GM19351 (cell line): ENCODE results near the gene SLC5A3.

Experiments
- ATAC-seq: cut with Tn5 transposase; IDR thresholded peaks from one replicate; pipeline ENCODE4 v1.9.1; 2021; ENCODE audit warnings: mild to moderate bottlenecking, moderate library complexity; ENCODE audit not compliant: unreplicated experiment

Gene SLC5A3

DNA sequence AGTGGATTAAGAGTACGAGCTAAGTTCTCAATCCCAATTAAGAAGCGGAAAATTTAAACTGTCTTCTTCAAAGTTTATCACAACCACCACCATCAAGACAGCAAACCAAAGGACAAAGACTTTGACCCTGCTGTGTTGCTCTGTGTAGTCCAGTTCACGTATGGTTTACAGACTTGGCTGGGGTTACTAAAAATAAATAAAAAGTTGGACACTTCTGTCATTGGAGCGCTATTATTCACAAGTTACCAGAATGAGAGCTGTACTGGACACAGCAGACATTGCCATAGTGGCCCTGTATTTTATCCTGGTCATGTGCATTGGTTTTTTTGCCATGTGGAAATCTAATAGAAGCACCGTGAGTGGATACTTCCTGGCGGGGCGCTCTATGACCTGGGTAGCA is 21.6 kb downstream of the SLC5A3 start:
- no peak for ATAC-seq

DNA sequence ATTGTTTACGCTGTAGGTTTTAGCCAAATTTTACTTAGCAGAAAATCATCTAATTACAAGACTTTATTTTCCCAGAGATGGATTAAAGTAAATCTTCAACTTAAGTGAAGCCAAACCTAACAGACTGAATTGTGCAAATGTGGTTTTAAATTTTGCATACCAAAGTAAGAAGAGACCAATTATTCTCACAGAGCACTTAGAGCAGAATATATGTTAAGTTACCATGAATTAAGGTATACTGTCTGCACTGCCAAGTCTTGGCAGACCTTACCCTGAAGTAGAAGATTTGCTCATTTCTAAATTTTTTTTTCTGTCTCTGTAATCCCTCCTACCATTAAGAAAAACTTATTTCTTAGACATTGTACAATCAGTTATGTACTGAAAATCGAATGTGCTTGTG is 24.1 kb downstream of the SLC5A3 start:
- no peak for ATAC-seq

DNA sequence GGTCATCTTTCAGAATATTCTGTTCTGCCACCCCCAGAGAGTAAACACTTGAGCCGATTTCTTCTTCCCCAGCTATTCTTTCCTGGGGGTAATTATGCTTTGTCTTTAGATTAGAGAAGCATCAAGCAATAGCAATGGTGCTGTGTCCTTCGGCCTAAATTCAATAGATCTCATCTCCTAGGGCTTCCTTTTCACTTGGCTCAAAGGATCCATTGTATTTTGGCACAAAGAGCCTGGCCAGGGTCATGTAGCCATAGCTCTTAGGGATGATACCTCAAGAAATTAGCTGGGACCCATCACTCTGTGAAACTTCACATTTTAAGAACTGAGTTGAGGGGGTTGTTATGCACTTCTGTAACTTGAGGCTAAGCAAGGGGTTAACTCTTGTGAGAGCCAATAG is 27.0 kb downstream of the SLC5A3 start:
- no peak for ATAC-seq

DNA sequence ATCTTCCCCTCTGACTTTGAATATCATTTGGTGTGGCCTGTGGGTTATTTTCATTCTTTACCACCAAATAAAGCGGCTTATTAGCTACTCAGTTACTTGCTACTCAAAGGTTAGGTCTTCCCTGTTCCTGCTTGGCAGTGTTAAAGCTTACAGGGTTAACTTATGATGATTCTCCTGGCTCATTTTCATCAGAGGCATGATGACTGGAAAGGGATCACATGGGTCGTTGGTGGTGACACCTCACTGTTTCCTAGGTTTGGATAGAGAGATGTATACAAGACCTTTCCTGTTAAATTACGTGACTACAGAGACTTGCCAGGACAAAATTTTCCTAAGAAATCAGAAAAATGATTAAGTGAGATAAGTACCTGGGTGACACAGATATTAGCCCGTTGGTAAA is 27.4 kb downstream of the SLC5A3 start:
- no peak for ATAC-seq

DNA sequence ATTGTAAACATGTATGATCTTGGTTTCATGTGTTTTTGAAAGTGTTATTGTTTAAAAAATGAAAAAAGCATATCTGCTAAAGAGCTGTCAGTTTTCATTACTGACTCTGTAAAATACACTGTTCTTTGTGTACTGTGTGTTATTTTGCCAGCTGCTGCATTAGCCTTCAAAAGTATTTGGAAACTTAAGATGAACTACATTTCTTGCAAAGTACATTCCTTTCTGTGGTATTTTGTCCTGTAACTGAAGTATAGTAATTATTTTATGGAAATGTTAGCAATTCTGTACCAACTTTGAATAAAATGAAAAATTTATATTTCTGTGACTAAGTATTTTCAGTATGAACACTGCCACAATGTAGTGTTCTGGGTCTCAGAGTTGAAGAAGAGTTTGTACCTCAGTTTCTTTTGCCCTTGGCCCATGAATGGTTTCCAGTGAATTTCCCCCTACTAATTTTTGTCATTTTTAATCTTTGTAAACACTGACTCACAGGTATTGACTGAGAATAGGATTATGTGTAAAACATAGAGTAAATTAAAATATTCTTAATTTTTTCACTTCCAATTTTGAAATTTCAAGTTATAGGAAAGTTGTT is 32.7 kb downstream of the SLC5A3 start:
- ATAC-seq = no peak

DNA sequence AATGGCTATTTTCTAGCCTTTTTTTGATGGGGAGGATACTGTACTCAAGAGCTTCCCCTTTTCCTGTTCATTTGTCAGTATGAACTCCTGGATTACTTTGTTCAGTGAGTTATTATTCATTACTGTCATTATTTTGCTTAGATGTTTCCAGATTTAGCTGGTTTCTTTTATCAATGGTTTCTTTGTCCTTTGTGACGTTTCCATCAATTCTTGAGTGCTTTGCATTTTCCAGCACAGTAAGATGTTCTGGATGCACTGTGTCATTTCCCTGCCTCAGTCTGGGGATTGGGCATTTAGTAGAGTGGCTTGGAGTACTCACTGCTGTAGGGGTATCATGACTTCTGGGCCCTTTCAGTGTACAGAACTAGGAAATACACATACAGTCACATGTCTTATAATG is 34.2 kb downstream of the SLC5A3 start:
- no peak for ATAC-seq

DNA sequence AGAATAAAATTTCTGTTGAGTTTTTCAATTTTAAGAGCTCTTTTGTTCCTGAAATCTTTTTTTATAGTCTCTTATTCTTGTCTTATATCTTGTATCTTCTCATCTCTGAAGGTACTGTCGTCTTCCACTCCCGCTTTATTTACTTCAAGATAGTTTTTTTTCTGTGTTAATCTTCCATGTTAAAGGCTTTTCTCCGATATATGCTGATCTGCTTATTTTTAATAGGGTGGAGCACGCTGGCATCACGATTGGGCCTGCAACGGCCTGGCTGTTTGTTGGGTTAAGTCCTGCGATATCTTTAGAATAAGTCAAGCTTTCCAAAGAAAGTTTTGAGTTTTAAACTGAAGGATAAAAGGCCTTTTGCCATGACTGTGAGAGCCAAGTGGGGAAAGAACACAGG is 35.7 kb downstream of the SLC5A3 start:
- ATAC-seq = no peak

DNA sequence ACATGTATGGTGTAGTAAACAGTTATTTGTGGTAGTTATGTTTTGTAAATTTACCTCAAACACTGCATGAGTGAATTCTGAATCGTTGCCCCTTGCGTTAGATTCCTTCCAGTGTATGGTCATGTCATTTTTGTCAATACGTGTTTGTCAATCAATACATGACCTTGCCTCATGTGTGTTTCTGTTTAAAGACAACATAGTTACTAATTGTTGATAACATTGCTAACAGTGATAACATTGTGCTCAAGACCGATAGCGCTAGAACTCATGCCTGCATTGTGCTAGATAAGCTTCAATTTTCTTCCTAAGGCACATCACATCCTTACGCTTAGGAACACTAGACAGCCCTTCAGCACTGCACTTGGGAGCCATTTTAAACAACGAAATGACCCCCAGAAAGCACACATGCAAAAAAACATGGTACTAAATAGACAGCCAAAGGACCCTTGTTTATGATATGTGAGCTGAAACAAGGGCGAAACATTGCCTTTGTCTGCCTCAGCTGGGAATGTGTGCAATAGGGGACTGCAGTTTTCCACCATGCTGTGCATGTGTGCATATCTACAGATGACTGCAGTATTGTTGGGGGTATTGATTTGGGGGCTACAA is 37.3 kb downstream of the SLC5A3 start:
- no peak for ATAC-seq

DNA sequence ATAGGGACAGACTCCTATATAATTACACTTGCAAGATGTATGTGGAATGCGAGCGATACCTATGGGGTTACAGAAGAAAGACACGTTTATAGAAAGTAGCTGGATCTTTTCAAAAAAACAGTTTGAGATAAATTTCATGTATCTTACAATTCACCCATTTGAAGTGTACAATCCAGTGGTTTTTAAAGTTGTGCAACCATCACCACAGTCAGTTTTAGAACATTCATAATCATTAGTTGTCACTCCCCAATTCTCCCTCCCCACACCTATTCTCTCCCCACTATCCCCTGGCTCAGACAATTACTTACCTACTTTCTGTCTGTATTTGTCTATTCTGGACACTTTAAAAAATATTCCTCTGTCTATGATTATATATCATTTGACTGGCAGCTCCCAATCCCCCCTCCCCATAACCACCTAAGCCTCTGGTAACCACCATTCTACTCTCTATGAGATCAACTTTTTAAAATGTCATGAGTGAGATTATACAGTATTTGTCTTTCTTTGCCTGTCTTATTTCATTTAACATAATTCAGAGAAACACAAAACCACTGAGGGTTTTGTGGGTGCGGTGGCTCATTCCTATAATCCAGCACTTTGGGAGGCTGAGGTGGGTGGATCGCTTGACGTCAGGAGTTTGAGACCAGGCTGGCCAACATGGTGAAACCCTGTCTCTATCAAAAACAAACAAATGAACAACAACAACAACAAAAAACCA is 39.1 kb downstream of the SLC5A3 start:
- ATAC-seq = no peak

DNA sequence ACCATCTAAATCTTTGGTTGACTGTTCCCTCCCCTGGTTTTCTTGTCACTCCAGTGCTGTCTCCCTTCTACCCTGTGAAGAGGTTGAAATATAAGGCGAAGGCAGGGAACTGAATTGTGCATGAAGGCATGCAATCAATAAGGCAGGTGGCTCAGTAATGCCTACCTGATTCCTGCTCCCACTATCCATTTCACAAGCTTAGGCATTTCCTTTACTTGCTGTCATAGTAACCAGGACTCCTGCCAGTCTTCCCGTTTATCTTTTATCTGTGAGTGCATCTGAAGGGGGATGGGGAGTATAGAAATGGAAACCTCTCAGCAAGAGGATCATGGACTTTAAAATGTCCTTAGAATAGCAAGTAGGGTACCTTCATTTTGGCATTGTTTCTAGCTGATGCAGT is 40.5 kb downstream of the SLC5A3 start:
- no peak for ATAC-seq

DNA sequence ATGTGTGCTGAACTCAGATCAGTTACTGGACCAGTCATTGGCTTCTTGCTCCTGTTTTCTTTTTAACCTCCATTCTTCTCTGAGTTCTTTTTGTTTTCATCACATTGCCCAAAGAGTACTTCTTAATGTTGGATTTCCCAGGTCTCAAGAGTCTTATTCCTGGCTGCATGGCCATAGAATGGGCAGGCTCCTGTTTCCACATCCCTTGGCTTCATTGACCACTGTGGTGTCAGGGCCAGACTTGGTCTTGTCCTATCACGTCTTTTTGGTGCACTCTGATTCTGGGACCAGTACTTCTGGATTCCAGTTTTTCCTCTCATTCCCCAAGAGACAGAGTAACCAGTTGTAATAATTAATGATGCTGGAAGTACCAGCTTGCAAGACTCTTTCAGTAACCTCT is 41.8 kb downstream of the SLC5A3 start:
- no peak for ATAC-seq

DNA sequence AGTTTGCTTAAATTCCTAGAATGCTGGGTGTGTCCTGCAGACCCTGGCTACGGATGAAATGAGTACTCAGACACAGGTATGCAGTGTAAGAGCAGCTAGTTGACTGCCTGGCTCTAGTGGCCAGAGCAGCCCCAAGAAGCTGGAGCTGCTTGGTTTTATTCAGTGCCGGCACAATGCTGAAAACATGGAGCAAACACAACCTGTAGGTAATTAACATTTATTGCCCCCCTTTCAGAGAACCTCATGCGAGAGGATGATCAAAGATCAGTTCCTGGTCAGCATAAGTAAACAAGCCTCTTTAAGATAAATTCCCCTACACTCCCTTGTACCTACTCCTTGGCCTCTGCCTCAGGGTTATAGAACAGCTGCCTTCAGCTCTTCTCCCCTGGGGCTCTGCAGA is 43.2 kb downstream of the SLC5A3 start:
- ATAC-seq = no peak

DNA sequence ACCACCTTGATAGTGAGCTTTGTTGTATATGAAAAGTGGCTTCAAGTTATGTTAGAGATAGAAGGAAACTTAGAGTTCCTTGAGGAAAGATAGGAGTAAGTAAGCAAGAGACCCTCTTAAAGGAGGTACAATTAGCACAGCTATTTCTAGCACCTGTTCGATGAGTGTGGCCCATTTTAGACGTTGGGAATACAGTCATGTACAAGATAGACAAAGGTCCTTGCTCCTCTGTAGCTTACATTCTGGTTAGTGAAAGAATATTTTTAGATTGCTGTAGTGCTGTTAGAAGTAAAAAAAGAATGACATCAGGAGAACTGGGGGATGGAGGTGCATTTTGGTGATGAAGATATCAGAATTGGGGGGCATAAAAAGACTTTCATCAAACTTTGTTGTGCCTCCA is 47.5 kb downstream of the SLC5A3 start:
- ATAC-seq = no peak

DNA sequence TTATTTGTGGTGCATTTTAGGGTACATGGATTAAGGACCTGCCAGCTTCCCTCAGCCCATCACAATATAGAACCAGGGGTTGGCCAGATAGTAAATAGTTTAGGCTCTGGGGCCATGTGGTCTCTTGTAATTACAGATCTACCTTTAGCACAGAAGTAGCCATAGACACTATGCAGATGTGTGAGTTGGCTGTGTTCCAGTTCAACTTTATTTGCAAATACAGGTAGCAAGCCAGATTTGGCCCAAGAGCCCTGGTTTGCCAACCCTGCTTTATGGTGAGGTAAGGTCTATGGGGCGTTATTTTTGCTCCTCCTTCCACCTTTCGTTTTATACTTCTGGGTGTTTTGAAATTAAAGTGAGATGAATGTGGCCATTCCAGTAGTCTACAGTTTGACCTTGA is 48.7 kb downstream of the SLC5A3 start:
- ATAC-seq = no peak
